Transverse colon (tissue), 4 donors: ENCODE results near the gene TMC2. TPM values are rescaled to one million over a fixed set of nuclear protein-coding genes. Genes with fewer than 3 reads are reported as not detected.

Source experiments
- DNase-seq: peaks from one replicate; pipeline ENCODE4 v3.0.0-alpha.2; 2019
- H3K27ac ChIP-seq, 4 donors: fragments of 200-600 bp; sonication (generic); 2 replicates each; pipeline ENCODE4 v1.5.1; 2016 to 2018; ENCODE audit warnings: inconsistent platforms in 4 of 4
- H3K27me3 ChIP-seq: fragments of 200-600 bp; sonication (generic); 2 replicates; pipeline ENCODE4 v1.5.1; 2017; ENCODE audit warnings: inconsistent platforms
- H3K36me3 ChIP-seq, 4 donors: fragments of 200-600 bp; sonication (generic); 2 replicates each; pipeline ENCODE4 v1.5.1; 2017 to 2019; ENCODE audit warnings: inconsistent platforms in 4 of 4
- H3K4me1 ChIP-seq, 4 donors: fragments of 200-600 bp; sonication (generic); 2 replicates each; pipeline ENCODE4 v1.5.1; 2017 to 2020; ENCODE audit warnings: inconsistent platforms in 4 of 4
- H3K4me3 ChIP-seq, 4 donors: fragments of 200-600 bp; sonication (generic); 1 replicate in 1 of 4; 2 replicates in 3 of 4; pipeline versions ENCODE4 v1.5.1 to v1.6.1; 2017 to 2019; ENCODE audit warnings: inconsistent platforms in 4 of 4
- H3K9me3 ChIP-seq, 2 donors: fragments of 200-600 bp; sonication (generic); 2 replicates each; pipeline ENCODE4 v1.5.1; 2017 to 2019; ENCODE audit warnings: inconsistent platforms in 2 of 2
- CTCF ChIP-seq, 5 experiments: fragments of 200-600 bp in 3 of 5; fragments of 450-650 bp in 2 of 5; sonication (generic) in 3 of 5; IDR thresholded peaks; 1 replicate in 2 of 5; 2 replicates in 3 of 5; pipeline ENCODE4 v1.5.1; 2016 to 2017; ENCODE audit warnings: antibody characterized with exemption in 5 of 5, inconsistent platforms in 3 of 5, mild to moderate bottlenecking in 2 of 5, moderate library complexity in 1 of 5
- EP300 ChIP-seq: sonication (generic); formaldehyde crosslinking; IDR thresholded peaks from one replicate; pipeline ENCODE4 v1.6.1; 2017; ENCODE audit warnings: antibody characterized with exemption, low read depth
- POLR2A ChIP-seq: fragments of 450-650 bp; IDR thresholded peaks from one replicate; pipeline ENCODE4 v1.6.1; 2016; ENCODE audit warnings: antibody characterized with exemption, mild to moderate bottlenecking, moderate library complexity
- POLR2AphosphoS5 ChIP-seq, 3 donors: sonication (generic); formaldehyde crosslinking; IDR thresholded peaks; one replicate each; pipeline ENCODE4 v1.6.1; 2016; ENCODE audit warnings: antibody characterized with exemption in 3 of 3
- WGBS, 2 donors: methylation state at CpG; one replicate each; pipeline ENCODE4 v1.1.5; 2018; ENCODE audit warnings: low coverage in 1 of 2; 5-methylcytosine and 5-hydroxymethylcytosine counted together
- in situ Hi-C, 4 donors: fragments of 200-750 bp; cut with MboI; loops; one replicate each; pipeline versions ENCODE4 v1.15.0 to v1.15.1; 2017; ENCODE audit warnings: low sequenced_read_pairs in 3 of 4, low pct_ligation_motif_present in 1 of 4, low pct_unique_long_range_greater_than_20kb in 1 of 4
- intact Hi-C: fragments of 100-400 bp; cut with DNase I; formaldehyde crosslinking; loops from one replicate; pipeline ENCODE4 v1.15.1; 2023; ENCODE audit warnings: low total_unique reads
- total RNA-seq, 4 donors: library from RNA; depleted of rRNA; stranded (reverse); fragments of >200 nt; gene quantifications; one replicate each; pipeline ENCODE4 v1.1.0, GENCODE V29; 2016

Gene TMC2
- total RNA-seq, 4 donors from 2014 or later, result not detected

GRCh38 chr20:2640899-2641298, 104.5 kb downstream of the TMC2 start:
- in situ Hi-C loops, result loop anchor here in 3 of 4 donors (10.0 kb wide), 2 partner anchors 116 to 176 kb away; no protein-coding TSS in a partner anchor
- intact Hi-C loops, result loop anchor here (10.0 kb wide), 1 partner anchor 106 kb away; the partner anchor contains the start of gene TMC2
- Histone ChIP-seq H3K4me3 (no peak overlapping the region), H3K27ac (no peak overlapping the region), H3K36me3 (no peaks in the 10 kb centered on the region), H3K9me3 (no peaks in the 10 kb centered on the region), H3K27me3 (no peaks in the 10 kb centered on the region), H3K4me1 (no peaks in the 10 kb centered on the region)
- DNase-seq, result no peak
- TF ChIP-seq POLR2AphosphoS5 (IDR thresholded peaks at IDR 0.05), result no peak
- TF ChIP-seq POLR2A, result no peak
- no peak for TF ChIP-seq CTCF (IDR thresholded peaks at IDR 0.05)
- no peak for TF ChIP-seq EP300
- WGBS, 2 donors, result 84 to 95% methylated on average over 6 to 9 of the region's 9 CpGs

- DNase-seq, result no peak
- no peaks in the 10 kb centered on the region for H3K27me3 ChIP-seq
- in situ Hi-C loops, result loop anchor here in 3 of 4 donors (10.0 kb wide), 2 partner anchors 119 to 179 kb away; no protein-coding TSS in a partner anchor
- no peak overlapping the region for H3K27ac ChIP-seq
- no peaks in the 10 kb centered on the region for H3K9me3 ChIP-seq
- TF ChIP-seq CTCF (IDR thresholded peaks at IDR 0.05), result no peak
- TF ChIP-seq POLR2AphosphoS5 (IDR thresholded peaks at IDR 0.05), result no peak
- no peak for TF ChIP-seq EP300
- TF ChIP-seq POLR2A, result no peak
- intact Hi-C loops, result loop anchor here (10.0 kb wide), 1 partner anchor 109 kb away; the partner anchor contains the start of gene TMC2
- H3K36me3 ChIP-seq, result no peaks in the 10 kb centered on the region
- no peak overlapping the region for H3K4me3 ChIP-seq
- H3K4me1 ChIP-seq, result no peaks in the 10 kb centered on the region
- WGBS, 2 donors, result 44% methylated on average over 1 of the region's 1 CpG; no CpG with 5 or more reads in 1 of the 2 donors
Observed at GRCh38 chr20:2643708-2644107, 107.3 kb downstream of the TMC2 start.

GRCh38 chr20:2651772-2652723, 115.7 kb downstream of the TMC2 start, which contains the start of gene NOP56:
NOP56 (plus strand) TSS chr20:2652632; CDS start chr20:2652661, 29 bp downstream.
- H3K27ac ChIP-seq, result peak within 1 kb of the TSS; percentile 94 to 99 (median 96)
- in situ Hi-C loops (loop anchor here in 2 of 4 donors (10.0 kb wide), 2 partner anchors 127 to 137 kb away; no protein-coding TSS in a partner anchor), intact Hi-C loops (loop anchor here (5.0 kb wide), 1 partner anchor 40 kb away; the partner anchor contains the start of gene EBF4)
- no peak for TF ChIP-seq EP300
- no peak for TF ChIP-seq CTCF (IDR thresholded peaks at IDR 0.05)
- TF ChIP-seq POLR2AphosphoS5 (IDR thresholded peaks at IDR 0.05), result peak; percentile 92 to 95 (median 94)
- peak; percentile 77 for TF ChIP-seq POLR2A
- peak within 1 kb of the TSS; percentile 71 to 99 (median 86) for H3K4me3 ChIP-seq
- peaks cover 9 to 27% (median 19%) of the 10 kb centered on the region in 4 donors for H3K4me1 ChIP-seq
- no peaks in the 10 kb centered on the region for H3K9me3 ChIP-seq
- peak; percentile 95 for DNase-seq
- 0% methylated on average over 1 to 50 of the region's 101 CpGs for whole genome bisulfite sequencing, 2 donors
- H3K27me3 ChIP-seq, result no peaks in the 10 kb centered on the region
- peaks cover 0 to 18% (median 10%) of the 10 kb centered on the region in 4 donors for H3K36me3 ChIP-seq
